SK-N-MC (cell line): ENCODE results near the gene MET.
"Not testable (repeated sequence)": the region's sequence is repeated elsewhere in the genome, so short reads cannot be mapped to it uniquely, and the experiment has no call there.

Experiments used
- EZH2 ChIP-seq: fragments of 200-600 bp; sonication (generic); IDR thresholded peaks from one replicate; pipeline ENCODE4 v1.6.1; 2017; ENCODE audit warnings: antibody characterized with exemption
- POLR2AphosphoS5 ChIP-seq: IDR thresholded peaks from 2 replicates; pipeline ENCODE4 v1.6.1; 2012; ENCODE audit warnings: mild to moderate bottlenecking, low read depth, low read length, borderline replicate concordance

GRCh38 chr7:116746388-116746787, 74.4 kb downstream of the MET start:
- not testable (repeated sequence) for TF ChIP-seq EZH2, POLR2AphosphoS5
